ENCODE data around the gene HOXD10. TPM values are rescaled to one million over a fixed set of nuclear protein-coding genes. Genes with fewer than 3 reads are reported as not detected.

The HOXD10 gene
- total RNA-seq, 1 experiment from 2014 or later = not detected

GRCh38 chr2:176082824-176083751 lies 33.5 kb upstream of the HOXD10 start:
- intact Hi-C loops (cut with micrococcal nuclease; ENCODE audit: unreplicated experiment) (loop anchor here (10.0 kb wide), 1 partner anchor 118 kb away; no protein-coding TSS in a partner anchor), in situ Hi-C loops (cut with HindIII; ENCODE audit: low pct_unique_long_range_greater_than_20kb, low sequenced_read_pairs) (no loop called here)
- H3K27ac ChIP-seq (ENCODE audit: low read length) = no peak overlapping the region
- DNase-seq (ENCODE audit: low read depth, low spot score) (no peak), ATAC-seq (no peak)
- TF ChIP-seq POLR2AphosphoS5 (IDR thresholded peaks at IDR 0.05; ENCODE audit: low read depth, low read length) (no peak), REST (IDR thresholded peaks at IDR 0.05; ENCODE audit: insufficient read depth in 1 of 2, low read depth in 2 of 2, low read length in 1 of 2) (no peak), SIN3A (IDR thresholded peaks at IDR 0.05; ENCODE audit: borderline replicate concordance, insufficient read depth, low read depth, low read length) (no peak), TCF7L2 (IDR thresholded peaks at IDR 0.05; ENCODE audit: low read depth, low read length) (no peak)
- TF ChIP-seq, protein P1, sequence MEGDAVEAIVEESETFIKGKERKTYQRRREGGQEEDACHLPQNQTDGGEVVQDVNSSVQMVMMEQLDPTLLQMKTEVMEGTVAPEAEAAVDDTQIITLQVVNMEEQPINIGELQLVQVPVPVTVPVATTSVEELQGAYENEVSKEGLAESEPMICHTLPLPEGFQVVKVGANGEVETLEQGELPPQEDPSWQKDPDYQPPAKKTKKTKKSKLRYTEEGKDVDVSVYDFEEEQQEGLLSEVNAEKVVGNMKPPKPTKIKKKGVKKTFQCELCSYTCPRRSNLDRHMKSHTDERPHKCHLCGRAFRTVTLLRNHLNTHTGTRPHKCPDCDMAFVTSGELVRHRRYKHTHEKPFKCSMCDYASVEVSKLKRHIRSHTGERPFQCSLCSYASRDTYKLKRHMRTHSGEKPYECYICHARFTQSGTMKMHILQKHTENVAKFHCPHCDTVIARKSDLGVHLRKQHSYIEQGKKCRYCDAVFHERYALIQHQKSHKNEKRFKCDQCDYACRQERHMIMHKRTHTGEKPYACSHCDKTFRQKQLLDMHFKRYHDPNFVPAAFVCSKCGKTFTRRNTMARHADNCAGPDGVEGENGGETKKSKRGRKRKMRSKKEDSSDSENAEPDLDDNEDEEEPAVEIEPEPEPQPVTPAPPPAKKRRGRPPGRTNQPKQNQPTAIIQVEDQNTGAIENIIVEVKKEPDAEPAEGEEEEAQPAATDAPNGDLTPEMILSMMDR (IDR thresholded peaks at IDR 0.05) = no peak
- H3K4me3 ChIP-seq (ENCODE audit: low read depth in 2 of 2, low read length in 2 of 2) = no peak overlapping the region
- no TSS peak for BruUV-seq (replicated peaks)
- no peaks in the 10 kb centered on the region for H3K9me3 ChIP-seq (ENCODE audit: control insufficient read depth, insufficient read depth, low read depth, low read length)
- H3K4me1 ChIP-seq (ENCODE audit: control insufficient read depth, insufficient read depth, low read length) = peaks cover 6% of the 10 kb centered on the region
- ChIA-PET POLR2A (no interaction called here), CTCF (interaction anchor here (0.5 to 0.7 kb wide), 2 partner anchors 374 to 569 kb away, joined by 3 to 4 read pairs; no protein-coding TSS in a partner anchor)
- no peaks in the 10 kb centered on the region for H3K36me3 ChIP-seq (ENCODE audit: control insufficient read depth, insufficient read depth, low read length)
- peaks cover 27% of the 10 kb centered on the region for H3K27me3 ChIP-seq (ENCODE audit: control insufficient read depth, insufficient read depth, low read length)

GRCh38 chr2:176083796-176084261 lies 32.7 kb upstream of the HOXD10 start, which contains the start of gene EVX2:
Gene EVX2, minus strand, starts transcription at chr2:176083962. Its CDS starts 186 bp downstream, at chr2:176083776.
- in situ Hi-C loops (cut with HindIII; ENCODE audit: low pct_unique_long_range_greater_than_20kb, low sequenced_read_pairs) = no loop called here
- H3K27me3 ChIP-seq (ENCODE audit: control insufficient read depth, insufficient read depth, low read length) = peaks cover 25% of the 10 kb centered on the region
- H3K4me3 ChIP-seq (ENCODE audit: low read depth in 2 of 2, low read length in 2 of 2) = peak within 1 kb of the TSS in 1 of 2 experiments; percentile 48; a peak in 2 of 4 replicates
- POLR2A ChIA-PET = no interaction called here
- TF ChIP-seq TCF7L2 (IDR thresholded peaks at IDR 0.05; ENCODE audit: low read depth, low read length) (no peak), POLR2AphosphoS5 (IDR thresholded peaks at IDR 0.05; ENCODE audit: low read depth, low read length) (no peak), SIN3A (IDR thresholded peaks at IDR 0.05; ENCODE audit: borderline replicate concordance, insufficient read depth, low read depth, low read length) (no peak), REST (IDR thresholded peaks at IDR 0.05; ENCODE audit: insufficient read depth in 1 of 2, low read depth in 2 of 2, low read length in 1 of 2) (no peak)
- TF ChIP-seq, protein P1 (IDR thresholded peaks at IDR 0.05) = no peak
- ATAC-seq (no peak), DNase-seq (ENCODE audit: low read depth, low spot score) (no peak)
- intact Hi-C loops (cut with micrococcal nuclease; ENCODE audit: unreplicated experiment) = loop anchor here (10.0 kb wide), 1 partner anchor 119 kb away; no protein-coding TSS in a partner anchor
- no peaks in the 10 kb centered on the region for H3K36me3 ChIP-seq (ENCODE audit: control insufficient read depth, insufficient read depth, low read length)
- no peaks in the 10 kb centered on the region for H3K9me3 ChIP-seq (ENCODE audit: control insufficient read depth, insufficient read depth, low read depth, low read length)
- BruUV-seq (replicated peaks) = no TSS peak
- peaks cover 9% of the 10 kb centered on the region for H3K4me1 ChIP-seq (ENCODE audit: control insufficient read depth, insufficient read depth, low read length)
- H3K27ac ChIP-seq (ENCODE audit: low read length) = no peak within 1 kb of the TSS
- CTCF ChIA-PET = no interaction called here

Data from Panc1 (cell line).